Neural cell (in vitro differentiated cells): ENCODE measurements around the gene SLC18A2. TPM values are rescaled to one million over a fixed set of nuclear protein-coding genes. Genes with fewer than 3 reads are reported as not detected.
"Not testable (repeated sequence)": the region's sequence is repeated elsewhere in the genome, so short reads cannot be mapped to it uniquely, and the experiment has no call there.

Source experiments
- H2AFZ ChIP-seq: fragments of 200-600, 300-800 bp; sonication (generic), shearing (Covaris generic); 2 replicates; pipeline ENCODE4 v1.6.0; 2014; ENCODE audit warnings: low read depth, mild to moderate bottlenecking, antibody characterized with exemption, low read length, moderate library complexity
- H3F3A ChIP-seq: fragments of 200-600 bp; shearing (Covaris generic); 2 replicates; pipeline ENCODE4 v1.6.1; 2016; ENCODE audit warnings: mild to moderate bottlenecking, moderate library complexity, mixed read lengths, antibody characterized with exemption, low read length; ENCODE audit not compliant: insufficient read depth, poor library complexity, severe bottlenecking
- H3K27ac ChIP-seq: fragments of 200-600, 300-800 bp; sonication (generic), shearing (Covaris generic); 2 replicates; pipeline ENCODE4 v1.5.1; 2014; ENCODE audit warnings: mild to moderate bottlenecking, low read length, moderate library complexity
- H3K27me3 ChIP-seq: fragments of 300-800, 200-600 bp; sonication (generic), shearing (Covaris generic); 2 replicates; pipeline ENCODE4 v1.6.0; 2014; ENCODE audit warnings: mild to moderate bottlenecking, low read depth, low read length, moderate library complexity; ENCODE audit not compliant: insufficient read depth
- H3K36me3 ChIP-seq: fragments of 300-800, 200-600 bp; sonication (generic), shearing (Covaris generic); 2 replicates; pipeline ENCODE4 v1.5.1; 2014; ENCODE audit warnings: mild to moderate bottlenecking, antibody characterized with exemption, low read length, moderate library complexity; ENCODE audit not compliant: insufficient read depth
- H3K4me2 ChIP-seq: fragments of 300-800, 200-600 bp; sonication (generic), shearing (Covaris generic); 2 replicates; pipeline ENCODE4 v1.6.0; 2014; ENCODE audit warnings: mild to moderate bottlenecking, low read length
- H3K4me3 ChIP-seq: fragments of 300-800, 200-600 bp; sonication (generic), shearing (Covaris generic); 2 replicates; pipeline ENCODE4 v1.5.1; 2014; ENCODE audit warnings: mild to moderate bottlenecking, low read length, moderate library complexity
- H3K79me2 ChIP-seq: fragments of 200-600 bp; shearing (Covaris generic); replicated peaks from 2 replicates; pipeline ENCODE4 v1.6.0; 2014; ENCODE audit warnings: mild to moderate bottlenecking, low read length, moderate library complexity; ENCODE audit not compliant: insufficient read depth
- H3K9ac ChIP-seq: fragments of 300-800, 200-600 bp; sonication (generic), shearing (Covaris generic); 2 replicates; pipeline ENCODE4 v1.6.1; 2016; ENCODE audit warnings: mild to moderate bottlenecking, low read length, mixed read lengths
- H3K9me2 ChIP-seq: fragments of 200-600 bp; shearing (Covaris generic); 2 replicates; pipeline ENCODE4 v1.6.1; 2016; ENCODE audit warnings: mild to moderate bottlenecking, low read length, mixed read lengths; ENCODE audit not compliant: insufficient read depth
- H3K9me3 ChIP-seq: fragments of 200-600, 300-800 bp; sonication (generic), shearing (Covaris generic); 2 replicates; pipeline ENCODE4 v1.6.1; 2016; ENCODE audit warnings: mild to moderate bottlenecking, mixed run types, low read length, moderate library complexity, mixed read lengths
- H4K20me1 ChIP-seq: fragments of 200-600 bp; shearing (Covaris generic); 2 replicates; pipeline ENCODE4 v1.6.1; 2016; ENCODE audit warnings: mild to moderate bottlenecking, mixed run types; ENCODE audit not compliant: insufficient read depth
- CTCF ChIP-seq: fragments of 450-650 bp; IDR thresholded peaks from 2 replicates; pipeline ENCODE4 v1.5.1; 2014; ENCODE audit warnings: antibody characterized with exemption, mild to moderate bottlenecking, moderate library complexity; ENCODE audit not compliant: poor library complexity, severe bottlenecking
- EP300 ChIP-seq: fragments of 450-650 bp; conservative IDR thresholded peaks from 2 replicates; pipeline ENCODE4 v1.6.1; 2014; ENCODE audit warnings: antibody characterized with exemption, mild to moderate bottlenecking, moderate library complexity; ENCODE audit not compliant: poor library complexity, severe bottlenecking
- EZH2 ChIP-seq: fragments of 200-600, 300-800 bp; shearing (Covaris generic), sonication (generic); IDR thresholded peaks from 2 replicates; pipeline ENCODE4 v1.6.1; 2014; ENCODE audit warnings: antibody characterized with exemption, low read length, borderline replicate concordance, mild to moderate bottlenecking; ENCODE audit not compliant: insufficient read depth, poor library complexity, severe bottlenecking
- MXI1 ChIP-seq: fragments of 450-650 bp; conservative IDR thresholded peaks from 2 replicates; pipeline ENCODE4 v1.6.1; 2014; ENCODE audit warnings: antibody characterized with exemption, mild to moderate bottlenecking; ENCODE audit not compliant: poor library complexity, severe bottlenecking
- POLR2AphosphoS5 ChIP-seq: IDR thresholded peaks from 2 replicates; pipeline ENCODE4 v1.6.1; 2012
- RAD21 ChIP-seq: fragments of 450-650 bp; conservative IDR thresholded peaks from 2 replicates; pipeline ENCODE4 v1.6.1; 2014; ENCODE audit warnings: antibody characterized with exemption, mild to moderate bottlenecking, moderate library complexity
- SMC3 ChIP-seq: fragments of 450-650 bp; conservative IDR thresholded peaks from 2 replicates; pipeline ENCODE4 v1.6.1; 2014; ENCODE audit warnings: antibody characterized with exemption, mild to moderate bottlenecking, moderate library complexity; ENCODE audit not compliant: poor library complexity
- TAF1 ChIP-seq: IDR thresholded peaks from 2 replicates; pipeline ENCODE4 v1.6.1; 2012; ENCODE audit warnings: low read depth
- polyA plus RNA-seq: library from polyadenylated mRNA; depleted of rRNA; stranded (reverse); fragments of >200 nt; gene quantifications from 2 replicates; pipeline ENCODE4 v1.2.3, GENCODE V29; 2014
- TF ChIP-seq, protein P1 (sequence below): IDR thresholded peaks from 2 replicates; pipeline ENCODE4 v1.6.1; 2012; ENCODE audit warnings: borderline replicate concordance

SLC18A2 gene
- polyA plus RNA-seq, 1 donor from 2014 or later = 0.05 TPM

- not testable (repeated sequence) for H2AFZ ChIP-seq, H3K9me2 ChIP-seq, H3K79me2 ChIP-seq, H3K9me3 ChIP-seq, H3F3A ChIP-seq, H3K27me3 ChIP-seq, H3K9ac ChIP-seq, H3K4me2 ChIP-seq, H3K36me3 ChIP-seq, H3K4me3 ChIP-seq, H4K20me1 ChIP-seq, H3K27ac ChIP-seq
Observed at GRCh38 chr10:117303451-117303850, 62.5 kb downstream of the SLC18A2 start.

- Histone ChIP-seq H3K27me3 (no peaks in the 10 kb centered on the region), H3K9me2 (no peaks in the 10 kb centered on the region), H3F3A (no peaks in the 10 kb centered on the region), H3K27ac (no peak overlapping the region), H3K4me2 (no peak overlapping the region), H3K9me3 (no peaks in the 10 kb centered on the region), H3K36me3 (peaks cover 8% of the 10 kb centered on the region), H3K4me3 (no peak overlapping the region), H4K20me1 (no peaks in the 10 kb centered on the region), H3K9ac (no peak overlapping the region), H2AFZ (no peak overlapping the region), H3K79me2 (no peaks in the 10 kb centered on the region)
- TF ChIP-seq RAD21 = no peak
- TF ChIP-seq SMC3 = no peak
- TF ChIP-seq MXI1 = no peak
- no peak for TF ChIP-seq EP300
- no peak for TF ChIP-seq POLR2AphosphoS5
- no peak for TF ChIP-seq TAF1
- TF ChIP-seq EZH2 = no peak
- TF ChIP-seq CTCF = no peak
- TF ChIP-seq, protein P1, sequence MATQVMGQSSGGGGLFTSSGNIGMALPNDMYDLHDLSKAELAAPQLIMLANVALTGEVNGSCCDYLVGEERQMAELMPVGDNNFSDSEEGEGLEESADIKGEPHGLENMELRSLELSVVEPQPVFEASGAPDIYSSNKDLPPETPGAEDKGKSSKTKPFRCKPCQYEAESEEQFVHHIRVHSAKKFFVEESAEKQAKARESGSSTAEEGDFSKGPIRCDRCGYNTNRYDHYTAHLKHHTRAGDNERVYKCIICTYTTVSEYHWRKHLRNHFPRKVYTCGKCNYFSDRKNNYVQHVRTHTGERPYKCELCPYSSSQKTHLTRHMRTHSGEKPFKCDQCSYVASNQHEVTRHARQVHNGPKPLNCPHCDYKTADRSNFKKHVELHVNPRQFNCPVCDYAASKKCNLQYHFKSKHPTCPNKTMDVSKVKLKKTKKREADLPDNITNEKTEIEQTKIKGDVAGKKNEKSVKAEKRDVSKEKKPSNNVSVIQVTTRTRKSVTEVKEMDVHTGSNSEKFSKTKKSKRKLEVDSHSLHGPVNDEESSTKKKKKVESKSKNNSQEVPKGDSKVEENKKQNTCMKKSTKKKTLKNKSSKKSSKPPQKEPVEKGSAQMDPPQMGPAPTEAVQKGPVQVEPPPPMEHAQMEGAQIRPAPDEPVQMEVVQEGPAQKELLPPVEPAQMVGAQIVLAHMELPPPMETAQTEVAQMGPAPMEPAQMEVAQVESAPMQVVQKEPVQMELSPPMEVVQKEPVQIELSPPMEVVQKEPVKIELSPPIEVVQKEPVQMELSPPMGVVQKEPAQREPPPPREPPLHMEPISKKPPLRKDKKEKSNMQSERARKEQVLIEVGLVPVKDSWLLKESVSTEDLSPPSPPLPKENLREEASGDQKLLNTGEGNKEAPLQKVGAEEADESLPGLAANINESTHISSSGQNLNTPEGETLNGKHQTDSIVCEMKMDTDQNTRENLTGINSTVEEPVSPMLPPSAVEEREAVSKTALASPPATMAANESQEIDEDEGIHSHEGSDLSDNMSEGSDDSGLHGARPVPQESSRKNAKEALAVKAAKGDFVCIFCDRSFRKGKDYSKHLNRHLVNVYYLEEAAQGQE = no peak
Observed at GRCh38 chr10:117306674-117307073, 65.8 kb downstream of the SLC18A2 start.

- Histone ChIP-seq H3K4me3 (no peak overlapping the region), H3K9me2 (no peaks in the 10 kb centered on the region), H4K20me1 (no peaks in the 10 kb centered on the region), H3K79me2 (no peaks in the 10 kb centered on the region), H3K4me2 (no peak overlapping the region), H3K36me3 (peaks cover 8% of the 10 kb centered on the region), H3K27ac (no peak overlapping the region), H3F3A (no peaks in the 10 kb centered on the region), H3K27me3 (no peaks in the 10 kb centered on the region), H2AFZ (no peak overlapping the region), H3K9me3 (no peaks in the 10 kb centered on the region), H3K9ac (no peak overlapping the region)
- no peak for TF ChIP-seq MXI1
- TF ChIP-seq, protein P1 = no peak
Observed at GRCh38 chr10:117311261-117311660, 70.3 kb downstream of the SLC18A2 start.
